ENCODE results near the gene VAC14.

The VAC14 gene

GRCh38 chr16:70769131-70769530, 31.8 kb downstream of the VAC14 start:
- no peak for TF ChIP-seq CTCF (IDR thresholded peaks at IDR 0.05; ENCODE audit: insufficient read depth, low read length, poor library complexity, severe bottlenecking)
- H3K27me3 ChIP-seq (replicated peaks; ENCODE audit: control insufficient read depth, insufficient read depth, low read length): no peaks in the 10 kb centered on the region
- no peak overlapping the region for H3K4me3 ChIP-seq (replicated peaks; ENCODE audit: low read depth, low read length)
- DNase-seq (ENCODE audit: extremely low read depth, insufficient read length): no peak
- H3K36me3 ChIP-seq (ENCODE audit: control insufficient read depth, insufficient read depth, low read length): peaks cover 30% of the 10 kb centered on the region

GRCh38 chr16:70768203-70768580, 32.8 kb downstream of the VAC14 start:
- DNase-seq (ENCODE audit: extremely low read depth, insufficient read length): no peak
- no peak for TF ChIP-seq CTCF (IDR thresholded peaks at IDR 0.05; ENCODE audit: insufficient read depth, low read length, poor library complexity, severe bottlenecking)
- H3K4me3 ChIP-seq (replicated peaks; ENCODE audit: low read depth, low read length): no peak overlapping the region
- peaks cover 28% of the 10 kb centered on the region for H3K36me3 ChIP-seq (ENCODE audit: control insufficient read depth, insufficient read depth, low read length)
- H3K27me3 ChIP-seq (replicated peaks; ENCODE audit: control insufficient read depth, insufficient read depth, low read length): no peaks in the 10 kb centered on the region

- no peak for DNase-seq (ENCODE audit: extremely low read depth, insufficient read length)
- Histone ChIP-seq H3K27me3 (replicated peaks; ENCODE audit: control insufficient read depth, insufficient read depth, low read length) (no peaks in the 10 kb centered on the region), H3K36me3 (ENCODE audit: control insufficient read depth, insufficient read depth, low read length) (peaks cover 33% of the 10 kb centered on the region), H3K4me3 (replicated peaks; ENCODE audit: low read depth, low read length) (no peak overlapping the region)
- TF ChIP-seq CTCF (IDR thresholded peaks at IDR 0.05; ENCODE audit: insufficient read depth, low read length, poor library complexity, severe bottlenecking): no peak
Measured at GRCh38 chr16:70767377-70768202, 33.4 kb downstream of the VAC14 start.

GRCh38 chr16:70766658-70767057, 34.3 kb downstream of the VAC14 start:
- Histone ChIP-seq H3K4me3 (replicated peaks; ENCODE audit: low read depth, low read length) (no peak overlapping the region), H3K36me3 (ENCODE audit: control insufficient read depth, insufficient read depth, low read length) (peaks cover 28% of the 10 kb centered on the region), H3K27me3 (replicated peaks; ENCODE audit: control insufficient read depth, insufficient read depth, low read length) (no peaks in the 10 kb centered on the region)
- DNase-seq (ENCODE audit: extremely low read depth, insufficient read length): no peak
- TF ChIP-seq CTCF (IDR thresholded peaks at IDR 0.05; ENCODE audit: insufficient read depth, low read length, poor library complexity, severe bottlenecking): no peak

- TF ChIP-seq CTCF (IDR thresholded peaks at IDR 0.05; ENCODE audit: insufficient read depth, low read length, poor library complexity, severe bottlenecking): no peak
- Histone ChIP-seq H3K27me3 (replicated peaks; ENCODE audit: control insufficient read depth, insufficient read depth, low read length) (no peaks in the 10 kb centered on the region), H3K4me3 (replicated peaks; ENCODE audit: low read depth, low read length) (no peak overlapping the region), H3K36me3 (ENCODE audit: control insufficient read depth, insufficient read depth, low read length) (peaks cover 31% of the 10 kb centered on the region)
- DNase-seq (ENCODE audit: extremely low read depth, insufficient read length): no peak
Measured at GRCh38 chr16:70766176-70766575, 34.8 kb downstream of the VAC14 start.

All from GM06990 (cell line).